SIG-M5 (cell line): ENCODE results near the gene ARID1B.
"Not testable (repeated sequence)": the region's sequence is repeated elsewhere in the genome, so short reads cannot be mapped to it uniquely, and the experiment has no call there.

Source experiments
- DNase-seq: peaks from one replicate; lab custom pipeline; 2025; lab: John Stamatoyannopoulos, UW

ARID1B gene

DNA sequence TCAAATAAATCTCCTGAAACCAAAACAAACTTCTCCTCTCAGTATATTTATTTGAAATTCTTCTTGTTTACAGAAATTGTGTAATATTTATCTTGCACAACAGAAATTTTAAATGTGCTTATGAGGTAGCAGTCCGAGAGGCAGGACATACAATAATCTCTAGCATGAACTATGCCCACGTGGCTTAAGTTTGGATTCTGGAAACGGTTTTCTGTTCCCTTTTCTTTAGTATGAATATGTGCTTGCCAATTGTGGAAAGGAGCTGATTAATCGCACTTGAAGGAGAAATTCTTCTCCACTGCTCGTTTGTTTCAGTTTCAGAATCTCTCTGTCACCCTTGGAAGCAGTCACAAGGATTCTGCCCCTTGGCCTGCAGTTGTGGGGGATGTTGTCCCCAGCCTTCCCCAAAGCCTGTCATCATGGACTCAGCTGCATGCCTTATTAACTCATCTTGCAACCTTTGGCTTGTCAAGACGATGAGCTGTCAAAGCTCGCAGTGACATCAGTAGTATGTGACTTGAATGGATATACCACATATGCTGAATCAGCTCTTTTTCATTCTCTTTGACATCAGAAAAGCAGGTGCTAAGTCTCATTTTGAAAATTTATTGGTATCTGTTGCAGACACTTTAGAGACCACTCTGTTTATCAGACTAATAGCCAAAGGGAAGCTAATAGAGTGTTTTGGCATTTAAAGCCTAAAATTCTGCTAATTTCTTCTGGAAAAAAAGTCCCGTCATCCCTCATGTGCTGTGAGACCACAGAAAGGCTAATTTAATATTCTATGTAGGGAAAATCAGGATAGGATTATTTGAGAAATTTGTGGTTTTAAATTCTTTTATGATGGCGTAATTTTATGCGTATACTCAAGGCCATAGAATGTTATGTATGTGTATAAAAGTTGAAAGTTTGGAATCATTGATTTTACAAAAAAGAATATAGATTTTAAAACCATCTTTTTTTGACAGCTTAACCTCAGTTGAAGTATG lies 186.8 kb downstream of the ARID1B start:
- DNase-seq: peak; percentile 15

DNA sequence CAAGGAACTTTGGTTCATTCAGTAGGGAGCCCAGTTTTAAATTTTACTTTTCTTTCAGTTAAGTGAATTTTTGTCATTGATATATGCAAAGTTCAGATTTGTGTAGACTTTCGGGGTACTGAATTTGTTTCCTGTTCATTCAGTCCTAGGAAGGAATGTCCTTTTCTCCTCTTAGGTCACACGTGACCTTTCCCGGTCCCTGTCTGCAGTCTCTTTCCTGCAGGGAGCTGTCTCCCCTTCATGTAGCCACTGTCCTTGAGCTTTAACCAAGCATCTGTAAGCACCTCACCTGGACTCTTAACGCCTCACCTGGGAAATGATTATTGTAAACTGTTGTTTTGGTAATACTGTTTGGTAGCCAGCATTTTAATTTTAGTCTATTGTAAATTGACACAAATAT lies 190.7 kb downstream of the ARID1B start:
- no peak for DNase-seq

DNA sequence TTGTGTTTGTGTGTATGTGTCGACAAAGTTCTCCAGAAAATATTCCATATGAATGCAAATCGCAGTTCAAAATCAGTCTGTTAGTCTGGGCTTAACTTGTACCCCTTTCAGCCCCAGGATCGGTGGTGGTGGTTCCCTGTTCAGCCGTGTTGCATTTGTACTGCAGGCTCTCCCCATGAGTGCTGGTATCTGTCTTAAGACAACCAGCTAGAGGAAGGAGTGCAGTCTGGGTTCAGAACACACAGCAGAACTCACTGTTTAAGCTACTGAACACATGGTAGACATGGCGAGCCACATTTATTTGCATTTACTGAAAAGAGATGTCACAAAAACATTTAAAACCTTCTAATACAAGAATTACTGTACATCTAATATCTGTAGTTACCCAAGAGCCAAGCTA lies 192.1 kb downstream of the ARID1B start:
- no peak for DNase-seq

DNA sequence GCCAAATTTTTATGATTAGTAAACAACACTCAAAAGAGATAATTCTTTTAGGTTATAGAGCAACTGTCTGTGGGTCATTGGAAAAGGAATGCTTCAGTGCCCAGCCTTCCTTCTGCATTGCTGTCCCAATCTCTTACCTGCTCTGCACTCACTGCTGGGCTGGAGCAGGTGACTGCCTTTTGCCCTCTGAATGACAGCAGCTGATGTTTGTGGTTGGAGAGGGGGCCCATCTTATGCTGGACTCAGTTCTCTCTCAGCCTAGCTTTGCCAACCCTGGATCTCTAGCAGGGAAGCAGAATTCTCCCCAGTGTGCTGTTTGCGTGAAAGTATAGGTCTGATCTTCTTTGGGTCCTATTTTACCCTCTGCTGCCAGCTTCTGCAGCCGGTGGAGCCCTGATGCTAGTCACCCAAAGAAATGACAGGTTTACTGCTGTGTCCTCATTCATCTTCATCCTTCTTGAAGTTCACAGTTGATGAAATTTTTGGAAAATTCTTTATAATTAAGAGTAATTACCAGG lies 193.5 kb downstream of the ARID1B start:
- no peak for DNase-seq

DNA sequence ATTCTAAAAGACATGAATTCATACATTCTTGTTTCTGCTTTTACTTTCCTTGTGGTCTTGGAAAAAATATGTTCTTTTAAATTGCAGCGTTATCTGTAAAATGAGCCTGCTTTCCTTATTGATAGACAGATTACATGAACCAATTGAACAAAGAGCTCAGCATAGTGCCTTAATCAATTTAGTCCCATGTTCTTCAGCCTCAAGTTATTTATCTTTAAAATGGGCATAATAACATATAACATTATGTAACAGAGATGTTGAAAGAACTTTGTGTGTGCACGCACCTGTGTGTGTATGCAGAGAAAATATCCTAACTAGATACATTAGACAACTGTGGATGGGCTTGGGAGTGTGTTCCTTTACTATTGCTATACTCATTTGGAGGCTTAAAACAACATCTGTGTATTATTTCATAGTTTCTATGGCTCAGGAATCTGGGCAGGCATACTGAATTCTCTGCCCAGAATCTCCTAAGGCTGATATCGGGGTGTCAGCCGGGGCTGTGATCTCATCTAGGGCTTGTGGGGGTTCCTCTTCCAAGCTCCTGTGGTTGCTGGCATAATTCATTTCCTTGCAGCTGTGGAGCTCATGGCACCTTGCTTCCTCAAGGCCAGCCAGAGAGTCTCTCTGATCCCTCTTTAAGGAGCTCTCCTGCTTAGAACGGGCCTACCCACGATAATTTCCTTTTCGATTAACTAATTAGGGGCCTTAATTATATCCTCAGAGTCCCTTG lies 194.1 kb downstream of the ARID1B start:
- no peak for DNase-seq

DNA sequence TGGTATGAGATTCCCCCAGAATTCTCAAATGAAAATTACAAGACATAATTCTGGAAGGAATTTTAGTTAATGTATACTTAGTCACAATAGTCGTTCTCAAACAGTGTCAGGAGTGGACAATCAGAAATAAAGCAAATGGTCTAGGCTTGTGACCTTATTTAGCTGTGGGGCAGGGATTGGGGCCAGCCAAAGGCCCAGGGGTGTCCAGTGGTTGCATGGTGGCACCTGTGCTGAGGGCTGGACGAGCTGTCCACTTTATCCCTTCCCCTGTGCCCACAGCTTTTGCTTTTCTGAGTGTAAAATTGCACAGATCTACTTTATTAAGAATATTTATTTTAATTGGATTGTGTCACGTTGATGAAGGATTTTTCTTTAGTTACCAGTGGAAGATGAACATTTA lies 195.0 kb downstream of the ARID1B start:
- no peak for DNase-seq

DNA sequence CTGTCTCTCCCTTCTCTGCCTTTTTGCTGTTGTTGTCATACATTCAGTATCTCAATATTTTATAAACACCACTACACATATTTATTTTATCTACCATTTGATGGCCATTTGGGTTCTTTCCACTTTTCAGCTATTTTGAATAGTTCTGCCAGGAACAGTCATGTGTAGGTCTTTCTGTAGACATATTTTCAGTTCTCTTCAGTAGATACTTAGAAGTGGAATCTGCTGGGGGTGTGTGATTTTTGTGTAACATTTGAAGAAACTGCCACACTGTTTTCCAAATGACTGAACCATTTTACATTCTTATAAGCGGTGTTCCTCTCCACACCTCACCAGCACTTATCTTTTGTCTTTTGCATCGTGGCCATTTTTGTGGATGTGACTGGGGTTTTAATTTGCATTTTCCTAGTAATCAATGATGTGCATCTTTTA lies 197.7 kb downstream of the ARID1B start:
- no peak for DNase-seq

DNA sequence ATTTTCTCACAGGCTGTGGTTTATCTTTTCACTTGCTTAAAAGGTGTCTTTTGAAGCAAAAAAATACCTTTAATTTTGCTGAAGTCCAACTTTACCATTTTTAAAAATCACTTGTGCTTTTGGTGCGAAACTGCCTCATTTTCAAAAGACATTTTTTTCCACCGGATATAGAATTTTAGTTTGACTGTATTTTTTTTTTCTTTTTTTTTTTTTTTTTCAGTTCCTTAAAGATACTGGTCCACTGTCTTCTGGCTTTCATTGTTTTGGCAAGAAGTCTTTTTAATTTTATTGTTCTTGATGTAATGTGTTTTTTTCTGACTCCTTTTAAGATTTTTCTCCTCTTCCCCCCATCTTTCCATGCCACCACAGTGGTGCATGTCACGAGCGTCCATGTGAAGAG lies 198.2 kb downstream of the ARID1B start:
- no peak for DNase-seq

DNA sequence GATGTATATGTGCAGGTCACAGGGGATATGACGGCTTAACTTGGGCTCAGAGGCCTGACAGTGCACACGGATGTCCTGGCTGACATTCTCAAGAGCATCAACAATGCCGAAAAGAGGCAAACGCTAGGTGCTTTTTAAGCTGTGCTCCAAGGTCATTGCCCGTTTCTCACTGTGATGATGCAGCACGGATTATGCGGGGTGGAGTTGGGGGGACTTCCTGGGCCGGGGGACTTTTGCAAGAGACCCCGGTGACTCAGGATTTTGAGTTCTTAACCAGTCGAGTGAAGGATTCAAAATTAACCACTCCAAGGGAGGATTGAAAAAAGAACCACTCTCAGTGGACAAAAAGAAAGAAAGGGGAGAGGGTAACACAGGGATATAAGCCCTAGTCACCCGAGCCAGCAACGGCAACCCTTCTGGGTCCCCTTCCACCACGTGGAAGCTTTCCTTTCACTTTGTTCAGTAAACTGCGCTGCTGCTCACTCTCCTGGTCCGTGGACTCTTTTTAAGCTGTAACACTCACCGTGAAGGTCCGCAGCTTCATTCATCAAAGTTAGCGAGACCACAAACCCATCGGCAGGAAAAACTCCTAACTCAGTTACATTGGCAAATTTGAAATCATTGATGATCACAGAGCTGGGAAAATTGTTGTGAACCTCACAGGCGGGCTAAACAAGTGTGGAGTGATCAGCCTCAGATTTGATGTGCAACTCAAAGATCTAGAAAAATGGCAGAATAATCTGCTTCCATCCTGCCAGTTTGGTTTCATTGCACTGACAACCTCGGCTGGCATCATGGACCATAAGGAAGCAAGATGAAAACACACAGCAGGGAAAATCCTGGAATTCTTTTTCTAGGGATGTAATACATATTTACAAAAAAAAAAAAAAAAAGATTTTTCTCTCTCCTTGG lies 199.3 kb downstream of the ARID1B start:
- no peak for DNase-seq

DNA sequence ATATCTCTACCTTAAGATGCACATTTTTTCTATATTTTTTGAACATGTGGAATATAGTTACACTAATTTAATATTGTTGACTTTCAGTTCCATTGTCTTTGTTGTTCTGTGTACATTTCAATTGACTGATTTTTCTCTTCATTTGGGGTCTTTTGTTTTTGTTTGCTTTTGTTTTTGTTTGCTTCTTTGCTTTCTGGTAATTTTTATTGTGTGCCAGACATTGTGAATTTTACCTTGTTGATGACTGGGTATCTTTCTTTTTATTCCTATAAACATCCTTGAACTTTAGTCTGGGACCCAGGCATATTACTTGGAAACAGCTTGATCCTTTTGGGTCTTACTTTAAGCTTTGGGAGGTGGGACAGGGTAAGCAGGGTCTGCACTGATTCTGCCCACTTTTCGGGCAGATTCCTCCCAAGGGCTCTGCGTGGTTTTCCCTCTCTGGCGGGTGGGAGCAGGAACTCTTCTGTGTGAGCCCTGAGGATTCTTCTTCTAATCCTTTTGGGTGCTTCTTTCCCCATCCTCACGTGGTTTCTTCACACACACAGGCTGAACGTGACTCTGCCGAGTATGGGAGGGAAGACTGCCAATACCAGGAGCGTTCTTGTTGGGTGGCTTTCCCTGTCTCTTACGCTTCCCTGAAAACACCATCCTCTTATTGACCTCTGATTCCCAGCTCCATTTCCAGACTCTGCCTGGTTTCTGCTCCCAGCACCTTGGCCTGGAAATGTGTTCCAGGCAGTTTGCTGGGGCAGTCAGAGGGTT lies 200.5 kb downstream of the ARID1B start:
- DNase-seq: no peak

DNA sequence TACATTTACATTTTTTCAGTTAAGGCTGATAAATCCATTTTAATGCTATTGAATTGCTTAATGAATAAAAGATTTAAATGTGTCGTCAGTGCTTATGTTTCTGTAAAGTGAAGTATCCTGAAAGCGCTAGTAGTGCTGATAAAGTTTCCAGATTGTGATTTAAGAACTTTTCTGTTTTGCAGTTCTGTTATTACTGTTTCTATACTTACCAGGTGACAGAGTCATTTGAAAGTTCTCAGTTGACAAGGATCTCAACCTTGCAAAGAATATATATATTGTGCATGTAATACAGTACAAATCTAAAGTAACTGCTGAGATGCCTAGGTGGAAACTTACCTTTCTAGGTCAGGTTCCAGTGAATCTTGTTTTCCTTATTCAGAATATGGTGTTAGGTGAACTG lies 201.8 kb downstream of the ARID1B start:
- no peak for DNase-seq

DNA sequence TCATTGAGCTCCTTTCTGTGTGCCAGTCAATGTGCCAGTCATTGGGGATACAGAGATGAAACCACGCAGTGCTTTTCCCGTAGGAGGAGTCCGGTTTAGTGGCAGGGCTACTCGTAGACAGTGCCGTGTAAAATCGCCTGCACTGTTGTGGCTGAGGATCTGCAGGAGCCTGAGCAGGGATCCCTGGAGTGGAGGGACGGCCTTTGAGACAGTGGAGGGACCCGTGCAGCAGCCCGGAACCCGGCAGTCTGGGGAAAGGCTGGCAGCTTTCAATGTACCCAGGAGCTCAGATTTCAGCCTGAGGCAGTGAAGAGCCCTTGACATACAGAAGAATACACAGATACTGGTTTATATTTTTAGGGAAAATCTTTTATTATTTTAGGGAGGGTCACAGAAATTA lies 203.3 kb downstream of the ARID1B start:
- DNase-seq: no peak

DNA sequence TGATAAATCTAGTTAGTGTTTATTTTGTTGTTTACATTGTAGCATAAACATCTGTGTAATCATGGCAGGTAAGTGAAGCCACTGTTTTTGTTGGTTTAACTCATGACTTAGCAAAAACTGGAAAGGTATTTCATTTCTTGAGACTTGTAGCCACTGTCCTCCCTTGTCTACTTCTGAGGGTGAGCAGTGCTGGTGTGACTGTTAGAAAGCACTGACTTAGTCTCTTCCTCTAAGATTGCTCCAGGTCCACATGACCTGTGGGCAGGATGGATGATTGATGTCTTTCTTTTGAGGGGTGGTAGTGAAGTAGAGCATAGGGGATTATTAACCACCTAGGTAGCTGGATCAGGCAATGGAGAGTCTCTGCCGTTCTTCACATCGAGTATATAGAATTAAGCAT lies 203.8 kb downstream of the ARID1B start:
- no peak for DNase-seq

DNA sequence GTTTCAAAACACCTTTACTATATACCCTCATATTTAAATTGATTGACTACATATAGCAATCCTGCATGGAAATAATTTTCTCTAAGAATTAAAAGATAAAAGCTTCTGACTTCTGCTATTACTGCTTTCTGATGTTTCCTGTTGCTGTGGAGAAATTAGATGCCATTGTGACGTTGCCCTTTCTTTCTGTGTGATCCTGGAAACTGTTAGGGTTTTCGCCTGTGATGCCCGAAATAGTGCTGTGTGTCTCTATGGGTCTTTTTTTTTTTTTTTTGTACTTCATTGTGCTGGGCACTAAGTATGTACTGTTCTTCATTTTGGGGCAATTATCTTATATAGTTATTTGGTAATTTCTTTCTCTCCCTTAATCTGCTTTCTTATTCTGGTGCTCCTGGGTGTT lies 205.0 kb downstream of the ARID1B start:
- no peak for DNase-seq

DNA sequence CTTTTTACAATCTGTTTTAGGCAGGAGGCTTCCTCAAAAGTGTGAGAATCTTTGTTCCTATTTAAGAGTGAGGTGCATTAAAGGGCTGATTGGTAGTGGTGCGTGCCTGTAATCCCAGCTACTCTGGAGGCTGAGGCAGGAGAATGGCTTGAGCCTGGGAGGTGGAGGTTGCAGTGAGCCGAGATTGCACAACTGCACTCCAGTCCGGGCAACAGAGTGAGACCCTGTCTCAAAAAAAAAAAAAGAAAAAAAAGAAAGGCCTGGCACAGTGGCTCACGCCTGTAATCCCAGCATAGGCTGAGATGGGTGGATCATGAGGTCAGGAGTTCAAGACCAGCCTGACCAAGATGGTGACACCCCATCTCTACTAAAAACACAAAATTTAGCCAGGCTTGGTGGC lies 205.7 kb downstream of the ARID1B start:
- DNase-seq: not testable (repeated sequence)

DNA sequence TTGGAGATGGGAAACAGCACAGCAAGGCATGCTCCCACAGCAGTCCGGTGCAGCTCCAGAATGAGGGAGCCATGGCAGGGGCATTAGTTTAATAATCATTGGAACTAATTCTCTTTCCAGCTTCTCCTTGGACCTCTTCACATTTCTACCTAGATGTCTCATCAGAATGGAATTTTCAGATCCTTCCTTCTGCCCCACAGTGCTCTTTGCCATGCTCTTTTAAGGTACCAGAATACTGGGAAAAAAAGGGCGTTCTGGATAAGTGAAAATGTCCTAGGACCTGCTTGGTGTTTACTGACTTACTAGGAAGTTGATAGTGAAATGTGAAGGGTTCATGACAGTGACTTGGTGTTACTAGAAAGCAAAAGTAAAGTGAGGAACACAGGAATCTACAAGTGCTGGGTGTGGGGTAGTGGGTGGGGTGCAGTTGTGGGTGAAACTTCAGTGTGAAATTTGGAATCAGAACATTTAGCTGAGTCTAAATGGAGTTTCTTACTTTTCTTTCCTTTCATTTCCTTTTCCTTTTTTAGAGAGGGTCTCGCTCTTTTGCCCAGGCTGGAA lies 207.1 kb downstream of the ARID1B start:
- DNase-seq: no peak

DNA sequence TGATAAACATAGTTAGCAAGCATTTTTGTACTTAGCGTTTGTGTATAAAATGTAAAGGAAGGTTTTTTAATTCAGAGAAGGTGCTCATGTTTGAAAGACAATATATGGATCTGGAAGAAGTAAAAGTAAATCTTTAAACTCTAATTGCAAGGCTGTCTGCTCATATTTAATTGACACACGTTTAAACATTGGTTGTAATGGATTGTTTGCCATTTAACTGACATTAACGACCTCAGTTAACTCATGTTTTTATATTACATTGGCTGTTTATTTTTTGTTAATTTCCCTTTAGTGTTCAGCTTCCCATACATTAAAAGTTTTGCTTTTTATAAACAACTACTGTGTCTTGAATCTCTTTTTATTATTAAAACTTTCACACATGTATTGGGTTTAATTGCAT lies 208.1 kb downstream of the ARID1B start:
- DNase-seq: no peak

DNA sequence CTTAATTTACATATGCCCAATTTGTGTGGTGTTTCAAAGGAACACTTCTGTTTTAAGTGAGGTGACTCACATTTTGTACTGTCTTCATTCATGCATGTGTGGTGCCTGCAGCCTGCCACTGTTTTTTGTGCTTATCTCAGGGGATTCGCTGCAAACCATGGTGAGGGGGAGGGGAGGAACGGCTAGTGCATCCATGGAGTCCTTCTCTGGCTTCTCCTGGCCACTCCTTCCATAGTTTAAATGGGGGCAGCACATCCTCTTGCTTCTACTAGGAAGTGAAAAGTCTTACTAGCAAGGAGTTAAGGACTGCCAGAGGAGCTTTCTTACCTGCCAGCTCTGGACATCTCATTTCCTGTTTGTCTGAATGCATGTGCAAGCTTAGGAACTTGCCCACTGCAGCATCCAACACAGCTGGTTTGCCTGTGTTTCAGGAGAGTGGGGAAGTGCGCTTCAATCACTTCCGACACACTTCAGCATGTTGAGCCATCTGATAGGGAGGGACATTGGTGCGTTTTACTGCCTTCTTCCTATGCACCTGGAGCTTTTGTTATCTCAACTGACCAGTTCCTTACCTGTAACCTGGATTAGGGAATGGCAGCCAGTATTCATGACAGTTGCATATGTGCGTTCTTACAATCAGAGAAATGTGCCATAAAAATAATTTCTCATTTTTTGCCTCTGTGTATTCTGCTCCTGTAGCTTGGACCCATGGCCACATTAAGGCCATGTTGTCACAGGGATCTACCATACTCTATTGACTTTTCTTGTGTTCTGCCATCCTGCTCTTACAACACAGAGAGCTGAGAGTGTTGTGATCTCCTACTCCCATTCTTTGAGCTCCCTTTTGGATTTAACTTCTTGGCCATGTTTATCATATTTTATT lies 211.3 kb downstream of the ARID1B start:
- DNase-seq: no peak

DNA sequence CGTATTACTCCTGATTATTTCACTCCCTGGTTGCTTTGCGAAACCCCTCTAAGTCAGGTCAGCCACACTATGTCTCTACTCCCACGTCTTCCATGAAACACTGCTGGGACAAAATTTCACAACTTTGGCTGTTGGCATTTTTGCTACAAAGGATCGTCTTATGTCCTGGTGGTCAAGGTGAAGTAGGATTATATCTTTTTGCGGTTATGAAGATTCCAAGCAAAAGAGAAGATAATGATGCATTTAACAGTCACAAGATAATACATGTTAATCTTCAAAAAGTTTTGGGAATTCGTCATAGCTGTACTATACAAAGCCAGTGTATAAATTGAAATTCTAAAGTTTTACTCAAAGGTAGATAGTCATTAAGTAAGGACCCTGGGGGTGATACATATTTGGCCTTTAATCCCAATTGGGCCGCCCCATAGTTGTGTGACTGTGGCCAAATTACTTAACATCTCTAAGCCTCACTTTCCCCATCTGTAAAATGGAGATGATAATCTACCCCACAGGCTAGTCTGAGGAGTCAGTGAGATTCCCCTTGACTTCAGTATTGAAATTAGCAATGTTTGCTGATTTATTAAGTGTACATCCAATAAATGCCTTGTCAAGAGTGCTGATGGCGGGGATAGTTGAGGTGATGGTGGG lies 212.1 kb downstream of the ARID1B start:
- DNase-seq: no peak
